GM12865 (cell line): ENCODE measurements around the gene LRRC53.

ENCODE experiments used
- DNase-seq: peaks from one replicate; pipeline ENCODE4 v3.0.0; 2010; ENCODE audit warnings: low read depth
- H3K4me3 ChIP-seq: 2 replicates; pipeline ENCODE4 v1.5.1; 2011; ENCODE audit warnings: mild to moderate bottlenecking, low read depth, low read length, control low read depth
- CTCF ChIP-seq: IDR thresholded peaks from 2 replicates; pipeline ENCODE4 v1.5.1; 2011; ENCODE audit warnings: low read length, control low read depth, low read depth, inconsistent platforms; ENCODE audit not compliant: insufficient read depth; ENCODE audit errors: missing control alignments

LRRC53 gene

GRCh38 chr1:74474585-74474984, 37.8 kb downstream of the LRRC53 start:
- TF ChIP-seq CTCF = no peak
- no peak overlapping the region for H3K4me3 ChIP-seq
- no peak for DNase-seq

GRCh38 chr1:74471470-74471869, 40.9 kb downstream of the LRRC53 start:
- no peak for DNase-seq
- TF ChIP-seq CTCF = no peak
- no peak overlapping the region for H3K4me3 ChIP-seq

- no peak for DNase-seq
- no peak overlapping the region for H3K4me3 ChIP-seq
- TF ChIP-seq CTCF = no peak
Observed at GRCh38 chr1:74470936-74471335, 41.5 kb downstream of the LRRC53 start.

GRCh38 chr1:74470251-74470650, 42.2 kb downstream of the LRRC53 start:
- no peak for TF ChIP-seq CTCF
- no peak overlapping the region for H3K4me3 ChIP-seq
- DNase-seq = no peak

- peak; percentile 20 for DNase-seq
- peak; percentile 42 for TF ChIP-seq CTCF
- H3K4me3 ChIP-seq = no peak overlapping the region
Observed at GRCh38 chr1:74468982-74469603, 43.3 kb downstream of the LRRC53 start.

- no peak for TF ChIP-seq CTCF
- no peak for DNase-seq
- H3K4me3 ChIP-seq = no peak overlapping the region
Observed at GRCh38 chr1:74467786-74468377, 44.5 kb downstream of the LRRC53 start.

- TF ChIP-seq CTCF = no peak
- no peak for DNase-seq
- no peak overlapping the region for H3K4me3 ChIP-seq
Observed at GRCh38 chr1:74465193-74465681, 47.2 kb downstream of the LRRC53 start.
